Stimulated activated naive CD4-positive, alpha-beta T cell treated with Interleukin-2 at 50 U/mL for 16 hours (primary cell): ENCODE measurements around the gene CPVL.

Source experiments
- DNase-seq: peaks from one replicate; lab custom pipeline; 2025; lab: John Stamatoyannopoulos, UW

Gene CPVL

GRCh38 chr7:29043576-29043975 lies 102.8 kb downstream of the CPVL start:
- no peak for DNase-seq

- no peak for DNase-seq
Measured at GRCh38 chr7:29042824-29043231, 103.5 kb downstream of the CPVL start.

GRCh38 chr7:29041991-29042390 lies 104.3 kb downstream of the CPVL start:
- no peak for DNase-seq

- DNase-seq: no peak
Measured at GRCh38 chr7:29040579-29040925, 105.8 kb downstream of the CPVL start.

- no peak for DNase-seq
Measured at GRCh38 chr7:29039821-29040578, 106.3 kb downstream of the CPVL start.

GRCh38 chr7:29038463-29038862 lies 107.9 kb downstream of the CPVL start:
- no peak for DNase-seq

GRCh38 chr7:29035044-29035740 lies 111.1 kb downstream of the CPVL start:
- DNase-seq: no peak

- DNase-seq: no peak
Measured at GRCh38 chr7:29033584-29033983, 112.8 kb downstream of the CPVL start.

- no peak for DNase-seq
Measured at GRCh38 chr7:29032146-29032545, 114.2 kb downstream of the CPVL start.

- no peak for DNase-seq
Measured at GRCh38 chr7:29030781-29031275, 115.5 kb downstream of the CPVL start.

GRCh38 chr7:29022291-29022988 lies 123.9 kb downstream of the CPVL start:
- DNase-seq: no peak

- no peak for DNase-seq
Measured at GRCh38 chr7:29019896-29020295, 126.4 kb downstream of the CPVL start.

GRCh38 chr7:29019387-29019786 lies 127.0 kb downstream of the CPVL start:
- no peak for DNase-seq

GRCh38 chr7:29017713-29018112 lies 128.6 kb downstream of the CPVL start:
- DNase-seq: no peak

- DNase-seq: no peak
Measured at GRCh38 chr7:29014725-29015124, 131.6 kb downstream of the CPVL start.

GRCh38 chr7:29013931-29014330 lies 132.4 kb downstream of the CPVL start:
- DNase-seq: no peak

GRCh38 chr7:29013082-29013695 lies 133.1 kb downstream of the CPVL start:
- DNase-seq: no peak

GRCh38 chr7:29009947-29010346 lies 136.4 kb downstream of the CPVL start:
- DNase-seq: no peak

- no peak for DNase-seq
Measured at GRCh38 chr7:29008590-29008989, 137.7 kb downstream of the CPVL start.

- no peak for DNase-seq
Measured at GRCh38 chr7:29007127-29007526, 139.2 kb downstream of the CPVL start.

GRCh38 chr7:29005829-29006228 lies 140.5 kb downstream of the CPVL start:
- DNase-seq: no peak

GRCh38 chr7:29005406-29005805 lies 140.9 kb downstream of the CPVL start:
- DNase-seq: no peak

- DNase-seq: no peak
Measured at GRCh38 chr7:29003703-29004102, 142.6 kb downstream of the CPVL start.
